Aorta (tissue), 5 donors: Measurements from ENCODE around the gene DRC1. TPM values are rescaled to one million over a fixed set of nuclear protein-coding genes. Genes with fewer than 3 reads are reported as not detected.

Source experiments
- ATAC-seq: fragments of 200-7000 bp; cut with Tn5 transposase; one replicate; pipeline ENCODE4 v1.9.1; 2022; ENCODE audit warnings: moderate library complexity; ENCODE audit not compliant: low FRiP score
- DNase-seq, 2 donors: peaks; one replicate each; pipeline ENCODE4 v3.0.0-alpha.2; 2020
- H3K27ac ChIP-seq, 2 donors: one replicate each; pipeline ENCODE4 v1.5.1; 2013; ENCODE audit warnings: low read length in 2 of 2, mild to moderate bottlenecking in 2 of 2, moderate library complexity in 2 of 2, control low read depth in 1 of 2, inconsistent platforms in 1 of 2, low read depth in 1 of 2
- H3K27me3 ChIP-seq, 2 donors: one replicate each; pipeline ENCODE4 v1.6.1; 2013; ENCODE audit warnings: control low read depth in 1 of 2, low read length in 1 of 2, mild to moderate bottlenecking in 1 of 2, moderate library complexity in 1 of 2; ENCODE audit not compliant: insufficient read depth in 2 of 2, control insufficient read depth in 1 of 2
- H3K36me3 ChIP-seq, 2 donors: one replicate each; pipeline ENCODE4 v1.6.1; 2013; ENCODE audit warnings: control low read depth in 1 of 2, low read length in 1 of 2, mild to moderate bottlenecking in 1 of 2; ENCODE audit not compliant: insufficient read depth in 2 of 2, control insufficient read depth in 1 of 2
- H3K4me1 ChIP-seq, 2 donors: one replicate each; pipeline ENCODE4 v1.6.1; 2013; ENCODE audit warnings: low read length in 2 of 2, control low read depth in 1 of 2, mild to moderate bottlenecking in 1 of 2, moderate library complexity in 1 of 2; ENCODE audit not compliant: insufficient read depth in 2 of 2, control insufficient read depth in 1 of 2
- H3K4me3 ChIP-seq, 2 donors: one replicate each; pipeline ENCODE4 v1.5.1; 2013; ENCODE audit warnings: low read length in 2 of 2, control low read depth in 1 of 2, mild to moderate bottlenecking in 1 of 2
- H3K9me3 ChIP-seq: one replicate; pipeline ENCODE4 v1.6.1; 2013; ENCODE audit warnings: mild to moderate bottlenecking, low read length; ENCODE audit not compliant: control insufficient read depth
- WGBS, 2 donors: extraction: QIAGEN DNeasy Blood & Tissue Kit; methylation state at CpG; one replicate each; pipeline ENCODE4 v1.1.7; 2013; 5-methylcytosine and 5-hydroxymethylcytosine counted together
- intact Hi-C, 2 donors: fragments of 100-400 bp; cut with DNase I; formaldehyde crosslinking; loops; one replicate each; pipeline versions ENCODE4 v1.14.2 to v1.15.0; 2022
- polyA plus RNA-seq, 2 donors: library from polyadenylated mRNA; stranded (reverse); fragments of 200-250 nt; gene quantifications; one replicate each; pipeline ENCODE4 v1.2.3, GENCODE V29; 2013
- total RNA-seq, 2 donors: library from RNA; stranded (reverse); fragmentation: NEBNext Ultra II Directional; extraction: Animal tissue kit (Norgen Biotek cat#: 25700); gene quantifications; one replicate each; pipeline ENCODE4 v1.2.1, GENCODE V29; 2021
- donor health status: healthy with polysubstance abuse.
- donor health status: Bipolar disorder and iron deficiency.
- donor health status: DM: no; HTN: no; CAD: no.
- donor health status: DM: no; HTN: no; CAD: no.
- donor health status: DM: yes; HTN: yes; CAD: no.

DRC1 gene
- total and polyA plus RNA-seq, 4 donors, result 0.51 TPM; not detected in 3

GRCh38 chr2:26480566-26481423 is 79.1 kb downstream of the DRC1 start:
- DNase-seq, result no peak
- Histone ChIP-seq H3K27me3 (no peaks in the 10 kb centered on the region), H3K4me1 (no peaks in the 10 kb centered on the region), H3K27ac (no peak overlapping the region), H3K9me3 (no peaks in the 10 kb centered on the region), H3K4me3 (no peak overlapping the region), H3K36me3 (no peaks in the 10 kb centered on the region)
- no peak for ATAC-seq
- WGBS, 2 donors, result 86 to 88% methylated on average over 16 to 18 of the region's 18 CpGs
- intact Hi-C loops, result no loop called here

- H3K9me3 ChIP-seq, result no peaks in the 10 kb centered on the region
- H3K27me3 ChIP-seq, result no peaks in the 10 kb centered on the region
- H3K36me3 ChIP-seq, result no peaks in the 10 kb centered on the region
- no peak overlapping the region for H3K27ac ChIP-seq
- no peak overlapping the region for H3K4me3 ChIP-seq
- DNase-seq (no peak), ATAC-seq (no peak)
- intact Hi-C loops, result no loop called here
- H3K4me1 ChIP-seq, result no peaks in the 10 kb centered on the region
- 87 to 91% methylated on average over 3 of the region's 3 CpGs for WGBS, 2 donors
These were observed 80.0 kb downstream of the DRC1 start for GRCh38 chr2:26481706-26482105.

GRCh38 chr2:26482211-26483026 is 80.7 kb downstream of the DRC1 start:
- H3K27ac ChIP-seq, result no peak overlapping the region
- intact Hi-C loops, result no loop called here
- no peaks in the 10 kb centered on the region for H3K27me3 ChIP-seq
- WGBS, 2 donors, result 92 to 93% methylated on average over 30 of the region's 30 CpGs
- H3K4me1 ChIP-seq, result no peaks in the 10 kb centered on the region
- H3K4me3 ChIP-seq, result no peak overlapping the region
- ATAC-seq (no peak), DNase-seq (peak in 1 of 2 donors; percentile 57)
- H3K9me3 ChIP-seq, result no peaks in the 10 kb centered on the region
- no peaks in the 10 kb centered on the region for H3K36me3 ChIP-seq

- H3K27ac ChIP-seq, result no peak overlapping the region
- H3K4me1 ChIP-seq, result no peaks in the 10 kb centered on the region
- H3K36me3 ChIP-seq, result no peaks in the 10 kb centered on the region
- ATAC-seq (no peak), DNase-seq (no peak)
- WGBS, 2 donors, result 95% methylated on average over 11 of the region's 11 CpGs
- intact Hi-C loops, result no loop called here
- no peaks in the 10 kb centered on the region for H3K9me3 ChIP-seq
- H3K4me3 ChIP-seq, result no peak overlapping the region
- H3K27me3 ChIP-seq, result no peaks in the 10 kb centered on the region
These were observed 81.3 kb downstream of the DRC1 start for GRCh38 chr2:26483027-26483326.

- intact Hi-C loops, result no loop called here
These were observed 81.8 kb downstream of the DRC1 start for GRCh38 chr2:26483516-26483915.

GRCh38 chr2:26483957-26484565 is 82.3 kb downstream of the DRC1 start:
- H3K36me3 ChIP-seq, result no peaks in the 10 kb centered on the region
- H3K4me1 ChIP-seq, result no peaks in the 10 kb centered on the region
- DNase-seq (peak in 1 of 2 donors; percentile 44), ATAC-seq (no peak)
- no peaks in the 10 kb centered on the region for H3K27me3 ChIP-seq
- intact Hi-C loops, result no loop called here
- no peak overlapping the region for H3K4me3 ChIP-seq
- no peaks in the 10 kb centered on the region for H3K9me3 ChIP-seq
- 65 to 71% methylated on average over 13 of the region's 13 CpGs for WGBS, 2 donors
- H3K27ac ChIP-seq, result no peak overlapping the region

More at GRCh38 chr2:26483516-26483915, 81.8 kb downstream of the DRC1 start:
- H3K4me1 ChIP-seq, result no peaks in the 10 kb centered on the region
- H3K9me3 ChIP-seq, result no peaks in the 10 kb centered on the region
- no peaks in the 10 kb centered on the region for H3K27me3 ChIP-seq
- ATAC-seq (no peak), DNase-seq (peak in 1 of 2 donors; percentile 30)
- 37 to 42% methylated on average over 11 of the region's 11 CpGs for WGBS, 2 donors
- H3K4me3 ChIP-seq, result no peak overlapping the region
- no peak overlapping the region for H3K27ac ChIP-seq
- H3K36me3 ChIP-seq, result no peaks in the 10 kb centered on the region

GRCh38 chr2:26484579-26484978 is 82.9 kb downstream of the DRC1 start:
- Histone ChIP-seq H3K9me3 (no peaks in the 10 kb centered on the region), H3K27ac (no peak overlapping the region), H3K27me3 (no peaks in the 10 kb centered on the region), H3K36me3 (no peaks in the 10 kb centered on the region), H3K4me3 (no peak overlapping the region), H3K4me1 (no peaks in the 10 kb centered on the region)
- no peak for DNase-seq
- WGBS, 2 donors, result 97 to 99% methylated on average over 4 of the region's 4 CpGs
- intact Hi-C loops, result no loop called here
- ATAC-seq, result no peak

GRCh38 chr2:26485099-26485498 is 83.4 kb downstream of the DRC1 start:
- Histone ChIP-seq H3K4me3 (no peak overlapping the region), H3K9me3 (no peaks in the 10 kb centered on the region), H3K27me3 (no peaks in the 10 kb centered on the region), H3K36me3 (no peaks in the 10 kb centered on the region), H3K4me1 (no peaks in the 10 kb centered on the region), H3K27ac (no peak overlapping the region)
- 73 to 94% methylated on average over 2 of the region's 2 CpGs for WGBS, 2 donors
- DNase-seq (no peak), ATAC-seq (no peak)
- intact Hi-C loops, result no loop called here
